Body of pancreas (tissue), 4 donors: ENCODE data around the gene ESF1. TPM values are rescaled to one million over a fixed set of nuclear protein-coding genes. Genes with fewer than 3 reads are reported as not detected.

Source experiments
- ATAC-seq: fragments of 150-250 bp; one replicate; pipeline ENCODE4 v1.9.1; 2016
- DNase-seq, 4 donors: peaks; one replicate each; pipeline ENCODE4 v3.0.0-alpha.2; 2019
- H3K27ac ChIP-seq, 4 donors: fragments of 200-600 bp; sonication (generic); 1 replicate in 3 of 4; 2 replicates in 1 of 4; pipeline versions ENCODE4 v1.5.1 to v1.6.1; 2016 to 2019; ENCODE audit warnings: mild to moderate bottlenecking in 1 of 4, mixed read lengths in 1 of 4, moderate library complexity in 1 of 4
- H3K27me3 ChIP-seq, 2 donors: fragments of 200-600 bp; sonication (generic); one replicate each; pipeline ENCODE4 v1.6.0; 2016; ENCODE audit warnings: mild to moderate bottlenecking in 1 of 2
- H3K36me3 ChIP-seq, 2 donors: fragments of 200-600 bp; sonication (generic); replicated peaks in 1 of 2; 2 replicates each; pipeline ENCODE4 v1.5.1; 2016; ENCODE audit warnings: low read depth in 2 of 2; ENCODE audit not compliant: insufficient read depth in 1 of 2
- H3K4me1 ChIP-seq: fragments of 200-600 bp; sonication (generic); one replicate; pipeline ENCODE4 v1.6.0; 2016
- H3K4me3 ChIP-seq, 2 donors: fragments of 200-600 bp; sonication (generic); 1 replicate in 1 of 2; 2 replicates in 1 of 2; pipeline ENCODE4 v1.5.1; 2016 to 2019
- H3K9me3 ChIP-seq, 3 donors: fragments of 200-600 bp; sonication (generic); 1 replicate in 2 of 3; 2 replicates in 1 of 3; pipeline ENCODE4 v1.5.1; 2016
- POLR2A ChIP-seq, 3 donors: fragments of 450-650 bp; IDR thresholded peaks; one replicate each; pipeline ENCODE4 v1.6.1; 2016; ENCODE audit warnings: antibody characterized with exemption in 3 of 3, mild to moderate bottlenecking in 2 of 3
- WGBS, 2 donors: methylation state at CpG; one replicate each; pipeline ENCODE4 v1.1.5; 2017; 5-methylcytosine and 5-hydroxymethylcytosine counted together
- intact Hi-C: fragments of 100-400 bp; cut with DNase I; formaldehyde crosslinking; loops from one replicate; pipeline ENCODE4 v1.15.1; 2023
- total RNA-seq, 2 donors: library from RNA; depleted of rRNA; stranded (reverse); fragments of >200 nt; gene quantifications; one replicate each; pipeline ENCODE4 v1.1.0, GENCODE V29; 2016
- TF ChIP-seq, protein P1 (sequence below), 7 experiments: fragments of 450-650 bp in 4 of 7; fragments of 200-600 bp in 3 of 7; sonication (generic) in 3 of 7; IDR thresholded peaks; one replicate each; pipeline ENCODE4 v1.5.1; 2016 to 2019; ENCODE audit warnings: antibody characterized with exemption in 7 of 7

ESF1 gene
- total RNA-seq, 2 donors from 2014 or later = 12.5 to 16.5 TPM

- H3K27ac ChIP-seq = no peak overlapping the region
- intact Hi-C loops = no loop called here
- no peaks in the 10 kb centered on the region for H3K9me3 ChIP-seq
- ATAC-seq = no peak
- 70 to 87% methylated on average over 4 of the region's 4 CpGs for WGBS, 2 donors
- DNase-seq = no peak
- H3K36me3 ChIP-seq = peaks cover 0 to 30% of the 10 kb centered on the region in 2 donors
- TF ChIP-seq, protein P1, sequence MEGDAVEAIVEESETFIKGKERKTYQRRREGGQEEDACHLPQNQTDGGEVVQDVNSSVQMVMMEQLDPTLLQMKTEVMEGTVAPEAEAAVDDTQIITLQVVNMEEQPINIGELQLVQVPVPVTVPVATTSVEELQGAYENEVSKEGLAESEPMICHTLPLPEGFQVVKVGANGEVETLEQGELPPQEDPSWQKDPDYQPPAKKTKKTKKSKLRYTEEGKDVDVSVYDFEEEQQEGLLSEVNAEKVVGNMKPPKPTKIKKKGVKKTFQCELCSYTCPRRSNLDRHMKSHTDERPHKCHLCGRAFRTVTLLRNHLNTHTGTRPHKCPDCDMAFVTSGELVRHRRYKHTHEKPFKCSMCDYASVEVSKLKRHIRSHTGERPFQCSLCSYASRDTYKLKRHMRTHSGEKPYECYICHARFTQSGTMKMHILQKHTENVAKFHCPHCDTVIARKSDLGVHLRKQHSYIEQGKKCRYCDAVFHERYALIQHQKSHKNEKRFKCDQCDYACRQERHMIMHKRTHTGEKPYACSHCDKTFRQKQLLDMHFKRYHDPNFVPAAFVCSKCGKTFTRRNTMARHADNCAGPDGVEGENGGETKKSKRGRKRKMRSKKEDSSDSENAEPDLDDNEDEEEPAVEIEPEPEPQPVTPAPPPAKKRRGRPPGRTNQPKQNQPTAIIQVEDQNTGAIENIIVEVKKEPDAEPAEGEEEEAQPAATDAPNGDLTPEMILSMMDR (IDR thresholded peaks at IDR 0.05) = no peak
- TF ChIP-seq POLR2A (IDR thresholded peaks at IDR 0.05) = no peak
- no peak overlapping the region for H3K4me3 ChIP-seq
- peaks cover under 1% of the 10 kb centered on the region for H3K4me1 ChIP-seq
- H3K27me3 ChIP-seq = no peaks in the 10 kb centered on the region
These were observed 30.0 kb upstream of the ESF1 start for GRCh38 chr20:13814672-13815071.

DNA sequence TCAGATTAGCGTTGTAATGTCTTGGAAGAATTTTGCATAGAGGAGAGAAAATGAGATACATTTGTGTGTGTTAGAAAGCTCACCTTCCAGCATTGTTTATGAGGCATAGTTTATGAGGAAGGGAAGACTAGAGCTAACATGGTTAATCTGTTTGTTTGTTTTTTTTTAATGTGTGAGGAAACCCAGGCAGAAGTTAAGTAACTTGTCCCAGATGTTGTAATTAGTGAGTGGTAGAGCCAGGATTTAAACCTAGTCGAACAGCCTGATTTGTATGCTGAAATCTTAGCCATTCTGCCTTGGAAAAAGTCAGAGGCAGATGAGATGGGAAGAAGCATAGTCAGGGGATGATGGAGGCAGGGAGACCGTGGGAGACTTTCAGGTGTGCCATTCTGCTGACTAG is 29.2 kb upstream of the ESF1 start:
- intact Hi-C loops = no loop called here
- Histone ChIP-seq H3K4me3 (no peak overlapping the region), H3K36me3 (peaks cover 0 to 37% of the 10 kb centered on the region in 2 donors), H3K9me3 (no peaks in the 10 kb centered on the region), H3K27me3 (no peaks in the 10 kb centered on the region), H3K27ac (no peak overlapping the region), H3K4me1 (no peaks in the 10 kb centered on the region)
- DNase-seq (no peak), ATAC-seq (no peak)
- TF ChIP-seq POLR2A (IDR thresholded peaks at IDR 0.05) = no peak
- TF ChIP-seq, protein P1 (IDR thresholded peaks at IDR 0.05) = no peak
- 62 to 66% methylated on average over 3 of the region's 3 CpGs for WGBS, 2 donors

DNA sequence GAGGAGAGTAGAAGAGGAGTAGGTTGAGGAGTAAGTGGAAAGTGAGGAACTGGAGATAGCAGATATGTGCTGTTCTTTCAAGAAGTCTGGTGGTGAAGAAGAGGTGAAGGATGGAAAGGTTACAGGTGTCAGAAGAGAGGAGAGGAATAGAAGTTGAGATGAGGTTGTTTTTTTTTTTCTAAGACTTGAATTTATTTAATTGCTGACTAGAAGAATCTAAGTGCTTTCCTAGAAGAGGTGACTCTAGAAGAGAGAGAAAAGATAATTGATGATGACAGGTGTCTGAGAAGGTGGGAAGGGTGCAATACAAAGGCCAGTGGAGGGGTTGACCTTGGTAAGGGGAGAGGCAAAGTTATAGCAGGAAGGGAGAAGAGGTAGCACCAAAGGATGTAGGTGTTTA is 25.7 kb upstream of the ESF1 start:
- H3K4me1 ChIP-seq = no peaks in the 10 kb centered on the region
- peaks cover 0 to 26% of the 10 kb centered on the region in 2 donors for H3K36me3 ChIP-seq
- TF ChIP-seq, protein P1 (IDR thresholded peaks at IDR 0.05) = no peak
- no peak for TF ChIP-seq POLR2A (IDR thresholded peaks at IDR 0.05)
- no peak overlapping the region for H3K4me3 ChIP-seq
- no peak overlapping the region for H3K27ac ChIP-seq
- ATAC-seq (no peak), DNase-seq (no peak)
- H3K9me3 ChIP-seq = no peaks in the 10 kb centered on the region
- H3K27me3 ChIP-seq = no peaks in the 10 kb centered on the region
- intact Hi-C loops = no loop called here

DNA sequence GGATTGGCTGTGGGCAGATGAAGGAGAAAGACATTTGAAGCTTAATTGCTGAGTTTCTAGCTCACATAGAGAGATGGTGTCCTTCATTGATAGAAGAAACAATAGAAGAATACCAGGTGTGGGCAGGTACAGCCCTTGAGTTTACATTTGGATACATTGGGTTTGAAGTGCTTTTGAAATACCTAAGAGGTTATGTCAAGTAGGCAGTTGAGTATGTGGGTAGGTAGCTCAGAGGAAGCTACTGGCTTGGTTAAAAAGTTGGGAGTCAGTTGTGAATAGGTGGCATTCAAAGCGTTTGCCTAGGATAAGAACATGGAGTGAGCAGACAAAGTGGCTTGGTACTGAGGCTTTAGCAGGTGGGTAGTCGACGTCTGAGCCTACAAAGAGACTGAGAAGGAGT is 25.1 kb upstream of the ESF1 start:
- ATAC-seq (no peak), DNase-seq (no peak)
- no peaks in the 10 kb centered on the region for H3K27me3 ChIP-seq
- H3K9me3 ChIP-seq = no peaks in the 10 kb centered on the region
- peaks cover 0 to 24% of the 10 kb centered on the region in 2 donors for H3K36me3 ChIP-seq
- intact Hi-C loops = no loop called here
- no peaks in the 10 kb centered on the region for H3K4me1 ChIP-seq
- TF ChIP-seq, protein P1 (IDR thresholded peaks at IDR 0.05) = no peak
- no peak for TF ChIP-seq POLR2A (IDR thresholded peaks at IDR 0.05)
- H3K27ac ChIP-seq = no peak overlapping the region
- 89 to 91% methylated on average over 3 of the region's 3 CpGs for WGBS, 2 donors
- no peak overlapping the region for H3K4me3 ChIP-seq

DNA sequence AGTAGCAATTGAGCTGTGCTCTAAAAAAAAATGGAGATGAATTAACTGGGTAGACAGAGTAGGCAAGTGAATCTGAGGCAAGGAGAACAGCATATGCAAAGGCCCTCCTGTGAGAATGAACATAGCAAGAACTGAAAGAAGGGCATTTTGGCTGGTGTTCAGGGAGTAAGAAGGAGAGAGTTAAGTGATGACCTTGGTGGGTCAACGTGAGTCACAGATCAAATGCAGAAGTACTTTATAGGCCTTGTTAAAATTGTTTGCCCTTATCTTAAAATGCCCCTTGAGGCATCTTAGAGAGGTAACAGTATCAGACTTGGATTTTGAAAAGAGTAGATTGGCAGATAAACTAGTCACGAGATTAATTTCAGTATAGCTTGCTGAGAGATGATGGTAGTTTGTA is 24.7 kb upstream of the ESF1 start:
- ATAC-seq (no peak), DNase-seq (no peak)
- Histone ChIP-seq H3K4me1 (no peaks in the 10 kb centered on the region), H3K9me3 (no peaks in the 10 kb centered on the region), H3K27ac (no peak overlapping the region), H3K4me3 (no peak overlapping the region), H3K27me3 (no peaks in the 10 kb centered on the region), H3K36me3 (peaks cover 0 to 24% of the 10 kb centered on the region in 2 donors)
- TF ChIP-seq, protein P1 (IDR thresholded peaks at IDR 0.05) = no peak
- intact Hi-C loops = no loop called here
- WGBS, 2 donors = 52 to 68% methylated on average over 2 of the region's 2 CpGs
